Esophagus (tissue), 2 donors: Measurements from ENCODE around the gene PPP2R3A. TPM values are rescaled to one million over a fixed set of nuclear protein-coding genes. Genes with fewer than 3 reads are reported as not detected.
"Not testable (repeated sequence)": the region's sequence is repeated elsewhere in the genome, so short reads cannot be mapped to it uniquely, and the experiment has no call there.

Source experiments
- H3K27ac ChIP-seq, 2 donors: one replicate each; pipeline ENCODE4 v1.5.1; 2013; ENCODE audit warnings: low read depth in 2 of 2, mild to moderate bottlenecking in 2 of 2, inconsistent platforms in 1 of 2, low read length in 1 of 2, moderate library complexity in 1 of 2
- H3K27me3 ChIP-seq, 2 donors: one replicate each; pipeline ENCODE4 v1.6.1; 2013; ENCODE audit warnings: low read length in 2 of 2, control low read depth in 1 of 2, mild to moderate bottlenecking in 1 of 2; ENCODE audit not compliant: insufficient read depth in 2 of 2, control insufficient read depth in 1 of 2
- H3K36me3 ChIP-seq, 2 donors: one replicate each; pipeline ENCODE4 v1.6.1; 2013; ENCODE audit warnings: low read length in 1 of 2; ENCODE audit not compliant: control insufficient read depth in 2 of 2, insufficient read depth in 2 of 2
- H3K4me1 ChIP-seq, 2 donors: one replicate each; pipeline ENCODE4 v1.6.1; 2013; ENCODE audit warnings: low read length in 1 of 2; ENCODE audit not compliant: control insufficient read depth in 2 of 2, insufficient read depth in 2 of 2
- H3K4me3 ChIP-seq, 2 donors: one replicate each; pipeline ENCODE4 v1.5.1; 2013; ENCODE audit warnings: low read length in 2 of 2, mild to moderate bottlenecking in 2 of 2, low read depth in 1 of 2, moderate library complexity in 1 of 2
- H3K9me3 ChIP-seq, 2 donors: one replicate each; pipeline ENCODE4 v1.6.1; 2013; ENCODE audit warnings: mild to moderate bottlenecking in 2 of 2, low read depth in 1 of 2, low read length in 1 of 2, moderate library complexity in 1 of 2; ENCODE audit not compliant: control insufficient read depth in 2 of 2, insufficient read depth in 1 of 2
- WGBS, 2 donors: extraction: QIAGEN DNeasy Blood & Tissue Kit; methylation state at CpG; one replicate each; pipeline ENCODE4 v1.1.7; 2013; 5-methylcytosine and 5-hydroxymethylcytosine counted together
- polyA plus RNA-seq, 2 donors: library from polyadenylated mRNA; stranded (reverse); fragments of 200-250 nt; gene quantifications; one replicate each; pipeline ENCODE4 v1.2.3, GENCODE V29; 2013
- donor health status: healthy with polysubstance abuse.
- donor health status: Bipolar disorder and iron deficiency.

The PPP2R3A gene
- polyA plus RNA-seq, 2 donors, result 2.1 to 3.5 TPM

DNA sequence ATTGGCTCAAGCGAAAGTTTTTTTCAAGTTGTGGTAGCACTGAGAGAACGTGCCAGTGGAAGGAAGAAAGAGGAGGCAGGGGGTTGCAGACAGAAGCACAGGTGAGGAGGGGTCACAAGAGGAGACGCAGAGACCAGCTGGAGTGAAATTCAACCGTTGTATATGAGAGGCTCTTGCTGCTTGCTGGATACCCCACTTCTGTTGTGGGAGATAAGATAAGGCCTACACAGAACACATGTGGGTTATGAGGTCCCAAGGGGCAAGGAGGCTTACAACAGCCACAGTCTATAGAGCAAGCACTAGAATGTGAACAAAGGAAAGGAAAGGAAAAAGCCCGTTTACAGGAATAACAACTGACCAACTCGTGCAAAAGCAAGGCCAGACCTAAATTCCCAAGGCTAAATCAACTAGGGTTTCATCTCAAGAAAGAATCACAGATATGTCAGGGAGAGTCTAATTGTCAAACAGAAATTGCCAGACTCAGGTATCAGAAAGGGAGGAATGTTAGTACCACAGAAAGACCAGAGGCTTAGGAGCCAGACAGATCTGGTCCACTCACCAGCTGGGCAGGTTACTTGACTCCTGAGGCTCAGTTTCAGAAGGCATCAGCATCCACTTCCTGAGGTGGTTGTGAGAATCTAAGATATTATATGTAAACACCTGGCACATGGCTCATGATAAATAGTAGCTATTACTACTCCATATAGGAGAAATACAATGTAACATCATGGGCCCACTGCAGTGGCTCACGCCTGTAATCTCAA is 169.7 kb downstream of the PPP2R3A start:
- Histone ChIP-seq H3K4me1 (no peaks in the 10 kb centered on the region), H3K9me3 (no peaks in the 10 kb centered on the region), H3K27me3 (no peaks in the 10 kb centered on the region), H3K27ac (no peak overlapping the region), H3K4me3 (no peak overlapping the region), H3K36me3 (no peaks in the 10 kb centered on the region)
- WGBS, 2 donors, result 73 to 77% methylated on average over 7 of the region's 7 CpGs

DNA sequence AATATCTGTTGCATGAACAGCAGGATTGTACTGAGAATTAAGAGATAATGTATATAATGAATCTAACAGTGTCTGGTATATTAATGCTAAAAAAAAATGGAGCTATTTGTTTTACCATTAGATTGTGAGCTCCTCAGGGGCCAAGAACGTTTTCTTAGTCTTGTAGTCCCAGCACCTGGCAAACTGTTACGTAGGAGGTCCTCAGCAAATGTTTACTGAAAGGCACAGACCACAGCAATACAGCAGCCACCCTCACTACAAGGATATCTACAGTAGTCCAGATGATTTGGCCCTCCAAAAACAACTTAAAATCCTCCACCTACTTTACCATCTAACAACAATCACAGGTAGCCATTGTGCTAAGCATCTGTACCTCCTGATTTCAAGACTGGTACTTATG is 170.9 kb downstream of the PPP2R3A start:
- Histone ChIP-seq H3K4me3 (no peak overlapping the region), H3K36me3 (no peaks in the 10 kb centered on the region), H3K9me3 (no peaks in the 10 kb centered on the region), H3K27me3 (no peaks in the 10 kb centered on the region), H3K27ac (no peak overlapping the region), H3K4me1 (no peaks in the 10 kb centered on the region)
- 54 to 63% methylated on average over 2 of the region's 2 CpGs for WGBS, 2 donors

DNA sequence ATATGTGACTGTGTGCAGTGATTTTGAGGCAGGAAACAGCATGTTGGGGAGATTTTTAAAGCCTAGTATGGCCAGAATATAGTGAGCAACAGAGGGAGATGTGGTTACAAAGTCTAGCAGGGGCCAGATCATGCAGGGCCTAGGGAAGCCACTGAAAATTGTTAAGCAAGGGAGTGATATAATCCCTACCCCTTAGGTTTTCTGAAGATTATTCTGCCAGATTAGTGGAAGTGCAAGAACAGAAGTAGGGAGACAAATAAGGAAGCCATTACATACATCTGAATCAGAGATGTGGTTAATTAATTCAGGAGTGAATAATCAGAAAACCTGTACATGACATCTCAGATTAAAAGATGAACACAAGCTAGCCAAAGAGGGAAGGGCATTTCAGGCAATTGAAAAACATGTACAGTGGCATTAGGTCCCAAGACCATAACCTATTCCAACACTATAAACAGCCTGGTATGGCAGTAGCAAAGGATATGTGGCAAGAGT is 175.8 kb downstream of the PPP2R3A start:
- Histone ChIP-seq H3K4me3 (no peak overlapping the region), H3K27me3 (no peaks in the 10 kb centered on the region), H3K27ac (no peak overlapping the region), H3K9me3 (no peaks in the 10 kb centered on the region), H3K36me3 (no peaks in the 10 kb centered on the region), H3K4me1 (peaks cover 0 to 3% of the 10 kb centered on the region in 2 donors)

DNA sequence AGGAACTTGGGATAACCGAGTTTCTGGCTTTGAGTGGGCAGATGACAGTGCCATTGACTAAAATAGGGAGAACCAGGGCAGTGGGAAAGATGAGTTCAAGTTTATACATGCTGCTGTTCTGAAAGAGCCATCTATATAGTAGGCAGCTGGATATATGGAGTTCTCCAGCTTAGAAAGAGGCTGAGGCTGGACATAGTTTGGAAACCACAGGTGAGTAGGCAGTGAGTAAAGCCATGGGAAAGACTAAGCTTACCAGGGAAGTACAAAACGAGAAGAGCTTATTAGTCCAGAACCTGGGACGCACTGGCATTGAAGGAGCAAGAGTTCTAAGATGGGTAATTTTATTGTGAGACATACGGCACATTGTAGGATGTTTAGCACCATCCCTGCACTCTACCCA is 176.4 kb downstream of the PPP2R3A start:
- Histone ChIP-seq H3K4me1 (peaks cover 0 to 3% of the 10 kb centered on the region in 2 donors), H3K27me3 (no peaks in the 10 kb centered on the region), H3K9me3 (no peaks in the 10 kb centered on the region), H3K27ac (no peak overlapping the region), H3K4me3 (no peak overlapping the region), H3K36me3 (no peaks in the 10 kb centered on the region)
- 76 to 83% methylated on average over 4 of the region's 4 CpGs for WGBS, 2 donors

DNA sequence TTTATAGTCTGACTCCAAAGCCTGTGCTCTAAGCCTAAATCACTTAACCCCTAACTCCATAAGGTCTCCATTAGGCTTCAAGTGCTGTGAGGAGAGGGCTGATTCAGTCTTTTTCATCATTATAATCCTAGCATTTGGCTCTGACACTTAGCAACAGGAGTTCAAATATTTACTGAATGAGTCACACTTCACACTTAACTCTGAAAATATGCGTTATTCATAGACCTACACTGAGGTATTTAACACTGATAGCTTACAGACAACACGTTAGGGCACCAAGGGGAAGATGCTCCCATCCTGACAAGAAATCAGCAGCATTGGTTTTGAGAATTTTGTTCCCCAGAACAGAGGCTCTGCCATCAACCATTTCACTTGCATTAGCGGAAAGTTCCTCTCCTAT is 177.1 kb downstream of the PPP2R3A start:
- Histone ChIP-seq H3K4me3 (no peak overlapping the region), H3K4me1 (peaks cover 0 to 3% of the 10 kb centered on the region in 2 donors), H3K27ac (no peak overlapping the region), H3K27me3 (no peaks in the 10 kb centered on the region), H3K36me3 (no peaks in the 10 kb centered on the region), H3K9me3 (no peaks in the 10 kb centered on the region)
- WGBS, 2 donors, result 34 to 49% methylated on average over 3 of the region's 3 CpGs

DNA sequence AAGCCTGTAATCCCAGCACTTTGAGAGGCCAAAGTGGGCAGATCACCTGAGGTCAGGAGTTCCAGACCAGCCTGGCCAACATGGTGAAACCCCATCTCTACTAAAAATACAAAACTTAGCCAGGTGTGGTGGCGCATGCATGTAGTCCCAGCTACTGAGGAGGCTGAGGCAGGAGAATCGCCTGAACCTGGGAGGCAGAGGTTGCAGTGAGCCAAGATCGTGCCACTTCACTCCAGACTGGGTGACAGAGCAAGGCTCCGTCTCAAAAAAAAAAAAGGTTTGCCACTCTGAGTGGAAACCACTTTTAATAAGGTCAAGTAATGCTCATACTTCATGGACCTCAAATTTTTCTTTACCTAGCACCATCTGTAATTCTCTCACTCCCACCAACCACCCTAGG is 178.9 kb downstream of the PPP2R3A start:
- not testable (repeated sequence) for H3K9me3 ChIP-seq, H3K27ac ChIP-seq, H3K4me3 ChIP-seq, H3K4me1 ChIP-seq, H3K36me3 ChIP-seq, H3K27me3 ChIP-seq
- 98% methylated on average over 4 of the region's 4 CpGs for WGBS, 2 donors

DNA sequence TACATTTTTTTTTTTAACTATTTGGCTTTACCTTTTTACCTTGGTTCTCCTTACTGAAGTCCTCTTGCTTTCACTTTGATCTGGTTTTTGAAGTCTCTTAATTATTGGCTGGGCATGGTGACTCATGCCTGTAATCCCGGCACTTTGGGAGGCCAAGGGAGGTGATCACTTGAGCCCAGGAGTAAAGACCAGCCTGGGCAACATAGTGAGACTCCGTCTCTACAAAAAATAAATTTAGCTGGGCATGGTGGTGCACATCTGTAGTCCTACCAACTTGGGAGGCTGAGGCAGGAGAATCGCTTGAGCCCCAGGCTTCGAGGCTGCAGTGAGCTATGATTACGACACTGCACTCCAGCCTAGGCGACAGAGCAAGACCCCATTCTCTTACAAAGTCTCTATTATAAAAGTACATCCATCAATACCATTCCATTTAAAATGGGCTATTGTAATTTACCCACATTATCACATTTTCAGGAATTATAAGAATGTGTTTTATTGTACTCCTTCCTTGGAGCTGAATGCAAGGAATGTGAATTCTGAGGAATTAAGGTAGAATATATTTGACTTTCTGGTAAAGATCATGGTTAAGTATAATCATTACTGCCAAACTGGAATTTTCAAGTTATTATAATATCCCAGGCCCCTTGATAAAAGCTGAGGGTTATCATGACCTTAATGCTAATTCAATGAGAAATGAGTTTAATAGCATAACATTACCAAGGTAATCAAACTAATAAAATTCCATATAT is 181.6 kb downstream of the PPP2R3A start:
- Histone ChIP-seq H3K9me3 (no peaks in the 10 kb centered on the region), H3K4me1 (no peaks in the 10 kb centered on the region), H3K27me3 (no peaks in the 10 kb centered on the region), H3K36me3 (peaks cover 3 to 8% of the 10 kb centered on the region in 2 donors), H3K4me3 (no peak overlapping the region), H3K27ac (no peak overlapping the region)
- 88 to 91% methylated on average over 6 of the region's 6 CpGs for WGBS, 2 donors

DNA sequence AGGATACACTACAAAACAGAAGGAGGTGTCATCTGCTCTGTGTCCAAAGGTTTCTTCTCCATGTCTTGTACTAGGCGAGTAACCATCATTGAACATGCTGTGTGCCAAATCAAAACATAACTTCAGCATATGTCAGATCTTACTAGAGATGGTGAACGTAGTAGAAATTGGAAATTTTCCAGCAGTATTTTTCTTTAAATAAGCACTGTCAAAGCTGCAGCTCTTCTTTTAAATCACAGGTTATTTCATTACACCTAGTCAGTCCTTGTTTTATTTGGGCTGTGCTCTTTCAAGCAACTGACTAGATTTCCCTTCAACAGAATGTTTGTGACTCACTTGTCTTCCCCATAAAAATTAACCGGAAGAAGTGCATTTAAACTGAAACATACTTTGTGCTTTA is 184.1 kb downstream of the PPP2R3A start:
- whole genome bisulfite sequencing, 2 donors, result 51 to 68% methylated on average over 3 of the region's 3 CpGs
- no peaks in the 10 kb centered on the region for H3K27me3 ChIP-seq
- H3K4me1 ChIP-seq, result no peaks in the 10 kb centered on the region

DNA sequence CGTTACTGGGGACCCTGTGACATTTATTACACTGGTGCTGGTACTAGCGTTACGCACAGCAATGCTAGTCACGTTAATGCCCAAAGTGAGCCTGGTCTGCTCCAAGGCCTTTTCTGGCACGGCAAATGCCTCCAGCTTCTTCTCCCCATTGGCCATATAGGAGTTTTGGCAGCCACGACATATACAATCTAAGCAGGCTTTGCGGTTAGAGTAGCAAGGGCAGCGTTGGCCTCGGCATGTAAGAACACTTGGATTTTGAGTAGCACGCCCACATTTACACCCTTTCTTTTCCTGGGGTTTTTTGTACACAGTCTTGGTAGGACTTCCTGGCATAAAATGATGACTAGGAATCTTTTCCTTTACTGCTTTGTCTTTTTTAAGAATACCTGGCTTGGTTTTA is 185.7 kb downstream of the PPP2R3A start:
- H3K27ac ChIP-seq, result no peak overlapping the region
- peaks cover 3 to 8% of the 10 kb centered on the region in 2 donors for H3K36me3 ChIP-seq
- H3K4me3 ChIP-seq, result no peak overlapping the region
- no peaks in the 10 kb centered on the region for H3K27me3 ChIP-seq
- no peaks in the 10 kb centered on the region for H3K9me3 ChIP-seq
- 52 to 68% methylated on average over 10 of the region's 10 CpGs for whole genome bisulfite sequencing, 2 donors
- H3K4me1 ChIP-seq, result no peaks in the 10 kb centered on the region

More for the DNA sequence above, 184.1 kb downstream of the PPP2R3A start:
- Histone ChIP-seq H3K36me3 (peaks cover 3 to 8% of the 10 kb centered on the region in 2 donors), H3K9me3 (no peaks in the 10 kb centered on the region), H3K27ac (no peak overlapping the region), H3K4me3 (no peak overlapping the region)
